MM.1S (cell line): ENCODE measurements around the gene IFT27.

Experiments
- DNase-seq: peaks from one replicate; pipeline ENCODE4 v3.0.0-alpha.2; 2015
- H2AFZ ChIP-seq: fragments of 300-600 bp; sonication (generic); 2 replicates; pipeline ENCODE4 v1.6.0; 2016; ENCODE audit warnings: antibody characterized with exemption, low read length
- H3F3A ChIP-seq: fragments of 300-600 bp; sonication (generic); 2 replicates; pipeline ENCODE4 v1.6.1; 2016; ENCODE audit warnings: mild to moderate bottlenecking, antibody characterized with exemption, low read length, moderate library complexity, mixed read lengths; ENCODE audit not compliant: insufficient read depth
- H3K27ac ChIP-seq: fragments of 300-600 bp; sonication (generic); 2 replicates; pipeline ENCODE4 v1.5.1; 2016; ENCODE audit warnings: mild to moderate bottlenecking, low read length
- H3K27me3 ChIP-seq: fragments of 300-600 bp; sonication (generic); replicated peaks from 2 replicates; pipeline ENCODE4 v1.6.0; 2016; ENCODE audit warnings: low read length; ENCODE audit not compliant: insufficient read depth
- H3K36me3 ChIP-seq: fragments of 300-600 bp; sonication (generic); replicated peaks from 2 replicates; pipeline ENCODE4 v1.6.1; 2016; ENCODE audit warnings: mild to moderate bottlenecking, low read length, mixed read lengths; ENCODE audit not compliant: insufficient read depth
- H3K4me1 ChIP-seq: fragments of 300-600 bp; sonication (generic); 2 replicates; pipeline ENCODE4 v1.6.1; 2016; ENCODE audit warnings: low read length, mixed read lengths
- H3K4me2 ChIP-seq: fragments of 300-600 bp; sonication (generic); 2 replicates; pipeline ENCODE4 v1.6.0; 2016; ENCODE audit warnings: low read depth, low read length
- H3K4me3 ChIP-seq: fragments of 300-600 bp; sonication (generic); 2 replicates; pipeline ENCODE4 v1.5.1; 2016; ENCODE audit warnings: low read length, mixed read lengths
- H3K79me2 ChIP-seq: fragments of 300-600 bp; sonication (generic); 2 replicates; pipeline ENCODE4 v1.6.1; 2016; ENCODE audit warnings: mixed run types, low read length, mixed read lengths
- H3K9ac ChIP-seq: fragments of 300-600 bp; sonication (generic); 2 replicates; pipeline ENCODE4 v1.6.1; 2016; ENCODE audit warnings: low read length, mixed read lengths
- H3K9me2 ChIP-seq: fragments of 300-600 bp; sonication (generic); replicated peaks from 2 replicates; pipeline ENCODE4 v1.6.1; 2016; ENCODE audit warnings: mild to moderate bottlenecking, low read length, mixed read lengths; ENCODE audit not compliant: insufficient read depth
- H3K9me3 ChIP-seq: fragments of 300-600 bp; sonication (generic); replicated peaks from 2 replicates; pipeline ENCODE4 v1.6.1; 2016; ENCODE audit warnings: mild to moderate bottlenecking, low read length, mixed read lengths; ENCODE audit not compliant: insufficient read depth
- H4K20me1 ChIP-seq: fragments of 300-600 bp; sonication (generic); 2 replicates; pipeline ENCODE4 v1.6.1; 2016; ENCODE audit warnings: mild to moderate bottlenecking, low read length, moderate library complexity, mixed read lengths; ENCODE audit not compliant: insufficient read depth
- CTCF ChIP-seq: fragments of 300-600 bp; sonication (generic); IDR thresholded peaks from 2 replicates; pipeline ENCODE4 v1.5.1; 2016; ENCODE audit warnings: antibody characterized with exemption, low read length, mixed read lengths
- EZH2 ChIP-seq: fragments of 300-600 bp; sonication (generic); optimal IDR thresholded peaks from 2 replicates; pipeline ENCODE3; 2017; ENCODE audit warnings: low read depth, mild to moderate bottlenecking, antibody characterized with exemption, low read length, mixed read lengths
- EZH2phosphoT487 ChIP-seq: fragments of 300-600 bp; sonication (generic); IDR thresholded peaks from 2 replicates; pipeline ENCODE4 v1.6.1; 2018; ENCODE audit warnings: antibody characterized with exemption, low read length

The IFT27 gene

GRCh38 chr22:36730176-36730858 lies 45.6 kb downstream of the IFT27 start:
- peaks cover 92% of the 10 kb centered on the region for H3K27me3 ChIP-seq
- no peak for DNase-seq
- no peak for TF ChIP-seq EZH2phosphoT487
- TF ChIP-seq EZH2: no peak
- no peak for TF ChIP-seq CTCF

GRCh38 chr22:36729321-36729720 lies 46.6 kb downstream of the IFT27 start:
- Histone ChIP-seq H3K79me2 (no peaks in the 10 kb centered on the region), H3K27ac (no peak overlapping the region), H3K4me1 (no peaks in the 10 kb centered on the region), H3K9ac (no peak overlapping the region), H2AFZ (no peak overlapping the region), H4K20me1 (no peaks in the 10 kb centered on the region), H3K9me2 (no peaks in the 10 kb centered on the region), H3K27me3 (peaks cover 94% of the 10 kb centered on the region), H3K4me3 (no peak overlapping the region), H3K4me2 (no peak overlapping the region), H3F3A (no peaks in the 10 kb centered on the region), H3K36me3 (no peaks in the 10 kb centered on the region), H3K9me3 (no peaks in the 10 kb centered on the region)
- TF ChIP-seq EZH2 (no peak), EZH2phosphoT487 (no peak), CTCF (no peak)
- DNase-seq: no peak

More at GRCh38 chr22:36730176-36730858, 45.6 kb downstream of the IFT27 start:
- Histone ChIP-seq H3K9me2 (no peaks in the 10 kb centered on the region), H3K4me1 (no peaks in the 10 kb centered on the region), H3K4me3 (no peak overlapping the region), H3K27ac (no peak overlapping the region), H3K9me3 (no peaks in the 10 kb centered on the region), H3K4me2 (no peak overlapping the region), H3K36me3 (no peaks in the 10 kb centered on the region), H3F3A (no peaks in the 10 kb centered on the region), H2AFZ (no peak overlapping the region), H3K79me2 (no peaks in the 10 kb centered on the region), H4K20me1 (no peaks in the 10 kb centered on the region), H3K9ac (no peak overlapping the region)

GRCh38 chr22:36728505-36728904 lies 47.4 kb downstream of the IFT27 start:
- H2AFZ ChIP-seq: no peak overlapping the region
- H3K27me3 ChIP-seq: peaks cover 94% of the 10 kb centered on the region
- TF ChIP-seq CTCF: no peak
- no peak for TF ChIP-seq EZH2phosphoT487
- TF ChIP-seq EZH2: no peak

More at GRCh38 chr22:36728505-36728904, 47.4 kb downstream of the IFT27 start:
- H3K9me3 ChIP-seq: no peaks in the 10 kb centered on the region
- H3K27ac ChIP-seq: no peak overlapping the region
- no peaks in the 10 kb centered on the region for H3K9me2 ChIP-seq
- no peaks in the 10 kb centered on the region for H3K36me3 ChIP-seq
- no peak overlapping the region for H3K4me2 ChIP-seq
- no peaks in the 10 kb centered on the region for H4K20me1 ChIP-seq
- DNase-seq: no peak
- H3K4me3 ChIP-seq: no peak overlapping the region
- no peak overlapping the region for H3K9ac ChIP-seq
- no peaks in the 10 kb centered on the region for H3K4me1 ChIP-seq
- no peaks in the 10 kb centered on the region for H3K79me2 ChIP-seq
- H3F3A ChIP-seq: no peaks in the 10 kb centered on the region
